ENCODE measurements around the gene HEATR3.

HEATR3 gene

DNA sequence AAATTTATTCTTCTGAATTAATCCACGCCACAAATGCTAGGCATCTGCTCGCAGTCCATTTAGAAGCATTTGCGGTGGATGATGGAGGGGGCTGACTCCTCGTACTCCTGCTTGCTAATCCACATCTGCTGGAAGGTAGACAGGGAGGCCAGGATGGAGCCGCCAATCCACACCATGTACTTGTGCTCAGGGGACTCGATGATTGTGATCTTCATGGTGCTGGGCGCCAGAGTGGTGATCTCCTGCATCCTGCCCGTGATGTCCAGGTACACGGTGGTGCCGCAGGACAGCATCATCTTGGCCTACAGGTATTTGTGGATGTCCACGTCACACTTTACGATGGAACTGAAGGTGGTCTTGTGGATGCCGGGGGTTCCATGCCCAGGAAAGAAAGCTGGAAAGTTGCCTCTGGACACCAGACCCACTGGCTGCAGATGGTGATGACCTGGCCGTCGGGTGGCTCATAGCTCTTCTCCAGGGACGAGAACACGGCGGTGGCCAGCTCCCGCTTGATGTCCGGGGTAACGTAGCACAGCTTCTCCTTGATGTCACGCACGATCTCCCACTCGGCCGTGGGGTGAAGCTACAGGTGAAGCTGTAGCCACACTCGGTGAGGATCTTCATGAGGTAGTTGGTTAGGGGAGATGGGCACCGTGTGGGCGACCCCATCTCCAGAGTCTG lies 7.5 kb upstream of the HEATR3 start:
- no peak for DNase-seq (ENCODE audit: low spot score)

DNA sequence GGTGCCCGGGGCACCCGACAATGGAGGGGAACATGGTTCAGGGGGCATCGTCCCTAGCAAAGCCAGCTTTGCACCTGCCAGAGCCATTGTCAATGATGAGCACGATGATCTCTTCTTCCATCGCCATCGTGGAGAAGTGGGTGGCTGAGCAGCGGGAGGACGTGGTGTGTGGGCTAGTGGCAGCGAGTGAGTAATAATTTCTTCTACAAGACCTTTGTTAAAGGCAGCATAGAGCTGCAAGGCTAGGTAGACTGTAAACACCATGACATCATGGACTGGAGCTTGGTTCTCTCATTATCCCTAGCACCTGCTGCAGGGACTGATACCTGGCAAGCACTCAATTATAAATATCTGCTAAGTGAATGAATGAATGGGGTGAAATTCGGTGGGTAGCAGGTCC lies 6.7 kb upstream of the HEATR3 start:
- no peak for DNase-seq (ENCODE audit: low spot score)

DNA sequence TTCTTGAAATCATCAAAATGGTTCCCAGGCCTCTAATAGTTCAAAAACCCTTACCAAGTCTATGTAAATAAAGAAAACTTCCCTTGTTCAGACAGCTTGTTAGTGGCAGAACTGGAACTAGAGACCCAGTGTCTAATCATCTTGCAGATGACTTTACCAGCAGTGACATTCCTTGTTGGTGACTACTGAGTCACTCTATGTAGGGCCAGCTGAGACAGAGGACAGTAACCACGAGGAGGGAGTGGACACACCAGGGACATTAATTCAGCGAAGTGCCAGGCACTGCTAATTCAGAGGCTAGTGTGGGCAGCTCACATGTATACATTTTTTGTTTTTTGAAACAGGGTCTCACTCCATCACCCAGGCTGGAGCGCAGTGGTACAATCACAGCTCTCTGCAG lies 6.1 kb upstream of the HEATR3 start:
- no peak for DNase-seq (ENCODE audit: low spot score)

DNA sequence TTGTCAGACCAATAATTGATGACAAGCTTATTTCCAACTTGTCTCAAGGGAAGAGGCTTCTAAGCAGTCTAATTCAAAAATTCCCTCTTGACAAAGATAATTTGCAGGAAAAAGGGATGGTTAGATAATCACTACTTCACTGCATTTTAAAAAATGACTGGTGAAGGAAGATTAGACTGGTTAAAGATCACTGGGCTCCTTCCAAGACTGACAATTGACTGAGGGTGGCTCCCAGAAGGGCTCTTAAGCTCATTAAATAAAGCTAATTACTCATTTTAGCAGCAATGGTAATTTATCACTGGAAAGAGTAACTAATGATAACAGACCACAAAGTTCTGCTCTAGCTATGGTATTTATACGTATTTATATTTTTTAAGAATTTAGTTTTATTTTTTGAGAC lies 4.4 kb upstream of the HEATR3 start:
- no peak for DNase-seq (ENCODE audit: low spot score)

DNA sequence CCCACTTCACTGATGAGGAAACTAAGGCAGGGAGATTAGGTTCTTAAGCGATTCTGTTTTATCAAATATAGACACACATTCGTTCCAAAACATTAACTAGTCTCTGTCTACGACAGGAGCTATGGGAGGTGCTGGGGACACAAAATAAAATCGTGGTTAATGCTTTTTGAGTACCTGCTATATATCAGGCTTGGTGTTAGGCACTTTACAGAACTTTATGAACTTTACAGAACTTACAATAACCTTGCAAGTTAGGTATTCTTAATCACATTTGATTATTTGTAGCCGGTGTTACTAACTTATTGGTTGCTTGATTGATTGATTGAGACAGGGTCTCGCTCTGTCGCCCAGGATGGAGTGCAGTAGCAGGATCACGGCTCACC lies 538 bp upstream of the HEATR3 start:
- no peak for DNase-seq (ENCODE audit: low spot score)

DNA sequence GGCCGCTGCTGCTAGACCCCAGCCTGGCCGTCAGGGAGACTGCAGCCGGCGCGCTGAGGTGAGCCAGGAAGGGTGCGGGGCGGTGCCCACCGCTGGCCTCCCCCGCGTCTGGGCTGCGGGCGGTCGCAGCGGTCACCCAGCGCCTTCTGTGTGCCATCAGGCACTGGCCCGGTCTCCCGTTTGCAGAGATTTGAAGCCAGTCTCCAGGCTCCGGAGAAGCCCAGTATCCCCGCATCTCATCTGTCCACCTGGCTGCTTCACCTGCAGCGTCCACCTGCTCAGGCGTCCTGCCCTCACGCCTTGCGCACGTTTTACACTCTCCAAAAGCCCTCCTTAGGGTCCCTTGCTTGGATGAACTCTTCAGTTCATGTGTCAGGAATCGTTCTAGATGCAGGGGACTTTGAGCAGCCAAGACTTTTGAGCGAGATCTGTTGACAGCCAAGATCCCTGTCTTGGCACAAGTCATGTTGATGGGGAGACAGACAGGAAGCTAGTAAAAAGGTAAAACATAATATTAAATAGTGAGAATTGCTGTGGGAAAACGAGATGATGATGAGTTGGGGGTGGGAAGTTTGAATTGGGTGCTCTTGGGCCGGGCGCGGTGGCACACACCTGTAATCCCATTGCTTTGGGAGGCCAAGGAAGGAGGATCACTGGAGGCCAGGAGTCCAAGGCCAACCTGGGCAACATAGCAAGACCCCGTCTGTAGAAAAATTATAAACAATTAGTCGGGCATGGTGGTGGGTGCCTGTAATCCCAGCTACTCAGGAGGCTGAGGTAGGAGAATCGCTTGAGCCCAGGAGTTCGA lies 916 bp downstream of the HEATR3 start:
- DNase-seq (ENCODE audit: low spot score): no peak

DNA sequence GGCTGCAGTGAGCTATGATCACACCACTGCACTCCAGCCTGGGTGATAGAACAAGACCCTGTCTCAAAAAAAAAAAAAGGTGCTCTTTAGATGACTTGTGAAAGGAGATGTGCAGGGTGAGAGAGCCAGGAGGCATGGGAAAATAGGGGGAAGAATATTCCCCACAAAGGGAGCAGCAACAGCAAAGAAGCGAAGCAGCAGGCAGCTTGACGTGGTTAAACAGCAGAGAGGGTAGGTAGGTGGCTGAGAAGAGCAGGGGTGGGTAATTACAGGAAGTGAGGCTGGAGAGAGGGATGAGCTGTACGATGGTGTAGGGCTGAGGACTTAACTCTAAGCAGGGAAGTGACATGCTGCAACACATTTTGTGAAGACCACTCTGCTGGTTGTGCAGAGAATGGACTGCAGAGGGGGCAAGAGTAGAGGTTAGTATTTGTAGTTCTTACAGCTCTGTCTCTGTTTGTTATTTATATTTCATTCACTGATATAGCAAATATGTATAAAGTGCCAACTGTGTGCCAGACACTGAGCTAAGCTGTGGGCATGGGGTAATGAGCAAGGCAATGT lies 1.6 kb downstream of the HEATR3 start:
- DNase-seq (ENCODE audit: low spot score): peak; percentile 45

DNA sequence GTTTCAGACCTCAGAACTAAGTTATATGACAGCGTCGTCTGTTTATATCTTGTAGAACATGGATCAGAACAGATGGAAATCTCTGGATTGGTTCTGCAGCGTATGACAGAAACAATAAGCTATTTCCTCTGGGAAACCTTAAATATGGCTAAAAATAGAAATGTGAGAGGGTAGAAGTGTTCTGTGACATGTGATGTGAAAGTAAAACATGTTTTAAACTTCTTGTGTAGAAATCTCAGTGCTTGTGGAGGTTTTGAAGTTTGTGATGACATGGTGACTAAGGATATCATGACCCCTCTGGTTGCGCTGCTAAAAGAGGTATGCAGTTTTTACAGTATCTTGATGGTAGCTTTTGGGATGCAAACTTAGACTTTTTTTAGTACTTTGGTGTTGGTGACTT lies 2.8 kb downstream of the HEATR3 start:
- DNase-seq (ENCODE audit: low spot score): no peak

DNA sequence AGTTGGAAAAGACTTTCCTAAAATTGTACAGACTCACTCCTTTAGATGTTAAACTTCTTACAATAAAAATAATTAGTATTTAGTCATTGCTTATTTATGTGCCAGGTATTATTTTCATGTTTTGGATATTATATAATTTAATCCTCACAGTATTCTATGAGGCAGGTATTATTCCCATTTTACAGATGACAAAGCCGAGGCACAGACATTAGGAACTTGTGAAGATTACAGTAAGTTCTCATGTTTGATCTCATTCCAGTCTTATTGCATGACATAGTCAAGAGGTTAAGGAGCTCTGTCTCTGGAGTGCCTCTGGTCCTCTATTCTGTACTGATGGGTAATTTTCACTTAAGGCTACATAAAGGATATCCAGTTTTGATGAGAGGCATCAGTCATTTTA lies 3.3 kb downstream of the HEATR3 start:
- DNase-seq (ENCODE audit: low spot score): no peak

DNA sequence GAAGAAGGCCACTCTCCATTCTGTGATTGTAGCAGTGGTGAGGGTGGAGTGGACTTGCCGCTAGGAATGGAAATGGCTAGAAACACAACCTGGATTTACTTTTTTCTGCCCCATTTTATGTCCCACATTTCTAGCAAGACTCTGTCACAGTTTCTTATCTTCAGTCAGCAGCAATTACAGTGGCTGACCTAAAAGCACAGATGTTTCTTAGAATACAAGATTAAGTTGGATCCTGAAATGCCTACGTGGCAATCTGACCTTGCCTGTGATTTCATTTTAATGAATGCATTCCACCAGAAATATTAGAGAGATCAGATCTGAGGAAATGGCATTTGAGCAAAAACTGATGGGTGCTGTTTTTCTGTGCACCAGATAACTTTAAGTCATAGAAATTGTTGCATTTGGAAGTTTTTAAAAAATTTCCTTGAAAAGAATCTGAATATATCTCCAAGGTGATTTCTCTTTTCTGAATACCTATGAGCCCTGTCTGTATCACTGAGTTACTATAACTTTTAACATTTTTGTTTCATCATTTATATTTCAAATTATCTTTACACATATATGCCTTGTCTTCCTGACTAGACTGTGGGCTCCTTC lies 5.4 kb downstream of the HEATR3 start:
- DNase-seq (ENCODE audit: low spot score): no peak

DNA sequence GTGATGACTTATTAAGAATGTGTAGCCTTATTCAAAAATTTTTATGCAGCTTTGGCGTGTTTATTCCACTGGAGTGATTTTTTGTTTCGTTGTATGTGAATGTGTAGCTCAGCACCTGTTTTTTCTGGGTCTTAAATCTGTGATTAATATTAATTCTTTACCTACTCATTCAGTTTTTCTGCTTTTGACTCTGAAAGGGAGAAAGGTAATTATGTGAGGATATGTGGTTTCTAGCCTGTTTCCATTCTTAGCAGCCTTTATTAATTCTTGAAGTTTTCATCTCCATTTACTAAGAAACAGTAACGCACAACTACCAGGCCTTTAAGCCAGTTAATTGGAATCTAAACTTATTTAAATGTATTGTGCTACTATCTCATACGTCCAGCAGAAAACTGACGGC lies 7.0 kb downstream of the HEATR3 start:
- no peak for DNase-seq (ENCODE audit: low spot score)

DNA sequence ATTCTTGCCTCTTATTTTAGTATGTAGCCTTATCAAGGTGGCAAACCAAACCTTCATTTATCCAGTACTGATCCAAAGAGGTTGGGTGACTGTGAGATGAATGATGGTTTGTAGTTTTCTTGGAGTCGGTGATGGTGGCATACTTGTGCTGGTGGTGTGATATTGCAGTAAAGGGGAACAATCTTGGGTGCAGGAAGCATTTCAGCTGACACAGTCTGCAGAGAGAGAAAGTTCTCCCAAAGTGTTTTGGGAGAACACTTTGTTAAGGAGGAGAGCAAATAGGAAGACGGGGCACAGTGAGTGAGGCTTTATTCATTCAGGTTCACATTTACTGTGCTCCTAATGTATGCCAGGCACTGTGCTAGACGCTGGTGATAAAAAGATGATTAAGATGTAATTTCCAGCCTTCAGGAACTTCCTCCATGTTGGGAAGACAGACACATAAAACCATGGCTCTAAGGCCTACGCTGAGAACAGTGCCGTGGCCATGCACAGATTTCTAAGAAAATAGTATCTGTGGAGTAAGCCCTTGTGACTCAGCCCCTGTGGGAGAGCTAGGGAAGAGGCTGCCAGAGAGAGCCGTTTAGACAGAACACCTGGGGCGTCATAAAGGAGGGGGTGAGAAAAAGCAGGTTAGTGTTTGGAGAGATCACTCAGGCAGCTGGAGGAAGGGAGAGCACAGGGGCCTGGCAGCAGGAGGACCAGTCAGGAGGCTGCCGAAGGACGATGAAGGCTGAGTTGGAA lies 13.8 kb downstream of the HEATR3 start:
- no peak for DNase-seq (ENCODE audit: low spot score)

DNA sequence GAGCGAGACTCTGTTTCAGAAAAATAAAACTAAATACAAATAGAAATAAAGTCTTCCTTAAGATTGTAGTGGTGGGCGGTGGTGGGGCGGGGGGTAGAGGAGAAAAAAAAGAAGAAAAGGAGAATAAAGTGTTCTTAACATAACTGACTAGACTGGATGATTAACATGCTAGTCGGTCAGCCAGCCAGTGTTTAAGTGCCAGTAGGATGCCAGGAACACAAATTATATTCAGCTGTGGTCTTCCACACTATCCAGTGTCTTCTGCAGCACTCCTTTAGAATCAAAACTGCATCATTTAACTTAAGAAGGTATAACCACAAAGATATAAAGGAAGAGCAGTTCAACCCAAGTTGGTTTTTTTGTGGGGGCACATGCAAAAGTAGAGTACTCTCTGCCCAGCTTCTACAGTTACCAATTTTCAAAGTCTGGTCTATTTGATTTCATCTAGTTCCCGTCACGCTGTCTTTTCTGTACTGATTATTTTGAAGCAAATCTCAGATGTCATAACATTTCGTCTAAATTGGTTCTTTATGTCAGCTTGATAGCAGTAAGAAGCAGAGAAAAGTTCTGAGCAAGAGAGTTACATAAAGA lies 15.8 kb downstream of the HEATR3 start:
- DNase-seq (ENCODE audit: low spot score): no peak

DNA sequence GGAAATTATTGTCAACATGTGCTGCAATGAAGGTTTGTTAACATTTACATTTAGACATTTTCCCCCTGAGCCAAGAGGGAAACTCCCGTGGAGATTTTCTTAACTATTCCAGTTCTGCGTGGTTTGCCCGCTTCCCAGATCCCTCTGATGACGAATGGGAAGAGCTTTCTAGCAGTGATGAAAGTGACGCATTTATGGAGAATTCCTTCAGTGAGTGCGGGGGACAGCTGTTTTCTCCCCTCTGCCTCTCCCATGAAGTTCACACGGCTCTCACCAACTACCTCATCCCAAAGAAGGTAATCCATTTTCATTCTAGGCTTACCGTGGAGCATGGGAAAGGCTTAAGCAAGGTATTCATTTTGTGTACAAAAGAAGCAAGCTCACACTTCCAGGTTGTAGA lies 18.2 kb downstream of the HEATR3 start:
- DNase-seq (ENCODE audit: low spot score): no peak

DNA sequence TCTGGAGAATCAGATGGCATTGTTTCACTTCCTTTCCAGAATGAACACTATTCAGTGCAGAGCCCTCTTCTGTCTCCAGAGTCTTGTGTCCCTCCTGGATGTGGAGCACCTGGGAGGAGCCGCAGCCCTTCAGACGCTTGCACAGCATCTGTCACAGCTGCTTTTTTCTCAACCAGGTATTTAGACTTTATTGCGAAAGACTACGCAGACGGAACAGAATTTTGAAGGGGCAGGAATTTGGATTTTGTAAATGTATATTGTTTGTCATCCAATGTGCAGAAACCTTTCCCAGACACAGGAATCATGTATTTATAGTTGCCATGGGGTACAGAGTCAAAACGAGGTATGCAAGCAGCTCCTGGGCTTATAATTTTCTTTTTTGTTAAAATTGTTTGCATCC lies 20.4 kb downstream of the HEATR3 start:
- no peak for DNase-seq (ENCODE audit: low spot score)

DNA sequence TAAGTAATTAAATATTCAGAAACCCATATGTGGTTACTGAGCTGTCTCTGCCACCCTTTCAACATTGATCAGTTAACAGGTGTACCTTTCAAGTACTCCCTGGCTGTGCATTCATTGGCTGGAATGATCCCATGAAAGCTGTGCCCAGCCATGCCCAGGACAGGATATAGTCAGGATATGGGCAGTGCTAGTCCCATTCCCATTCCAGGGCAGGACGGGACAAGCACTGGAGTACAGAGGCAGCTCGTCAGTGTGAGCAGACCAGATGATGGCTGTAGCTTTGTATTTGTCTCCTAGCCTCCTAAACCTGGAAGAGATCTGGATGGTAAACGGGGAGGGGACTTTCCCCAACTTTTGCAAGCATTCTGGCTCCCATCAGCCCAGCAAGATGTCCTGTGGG lies 22.5 kb downstream of the HEATR3 start:
- no peak for DNase-seq (ENCODE audit: low spot score)

DNA sequence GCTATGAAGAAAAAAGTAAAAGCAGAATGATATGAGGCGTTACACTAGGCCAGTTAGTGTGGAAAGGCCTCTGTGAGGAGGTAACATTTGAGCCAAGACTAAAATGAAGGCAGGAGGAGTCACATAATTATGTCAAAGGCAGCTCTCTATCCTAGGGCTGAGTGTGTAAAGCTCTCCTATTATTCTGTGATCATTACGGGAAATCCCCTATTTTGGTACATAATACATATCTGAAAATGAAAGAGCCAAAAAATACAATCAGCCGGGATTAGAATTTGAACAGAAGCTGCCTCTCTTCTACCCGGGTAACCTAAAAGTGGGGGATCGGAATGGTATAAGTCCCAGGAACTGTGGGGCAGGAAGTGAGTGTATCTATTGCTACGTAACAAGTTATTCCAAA lies 27.1 kb downstream of the HEATR3 start:
- no peak for DNase-seq (ENCODE audit: low spot score)

DNA sequence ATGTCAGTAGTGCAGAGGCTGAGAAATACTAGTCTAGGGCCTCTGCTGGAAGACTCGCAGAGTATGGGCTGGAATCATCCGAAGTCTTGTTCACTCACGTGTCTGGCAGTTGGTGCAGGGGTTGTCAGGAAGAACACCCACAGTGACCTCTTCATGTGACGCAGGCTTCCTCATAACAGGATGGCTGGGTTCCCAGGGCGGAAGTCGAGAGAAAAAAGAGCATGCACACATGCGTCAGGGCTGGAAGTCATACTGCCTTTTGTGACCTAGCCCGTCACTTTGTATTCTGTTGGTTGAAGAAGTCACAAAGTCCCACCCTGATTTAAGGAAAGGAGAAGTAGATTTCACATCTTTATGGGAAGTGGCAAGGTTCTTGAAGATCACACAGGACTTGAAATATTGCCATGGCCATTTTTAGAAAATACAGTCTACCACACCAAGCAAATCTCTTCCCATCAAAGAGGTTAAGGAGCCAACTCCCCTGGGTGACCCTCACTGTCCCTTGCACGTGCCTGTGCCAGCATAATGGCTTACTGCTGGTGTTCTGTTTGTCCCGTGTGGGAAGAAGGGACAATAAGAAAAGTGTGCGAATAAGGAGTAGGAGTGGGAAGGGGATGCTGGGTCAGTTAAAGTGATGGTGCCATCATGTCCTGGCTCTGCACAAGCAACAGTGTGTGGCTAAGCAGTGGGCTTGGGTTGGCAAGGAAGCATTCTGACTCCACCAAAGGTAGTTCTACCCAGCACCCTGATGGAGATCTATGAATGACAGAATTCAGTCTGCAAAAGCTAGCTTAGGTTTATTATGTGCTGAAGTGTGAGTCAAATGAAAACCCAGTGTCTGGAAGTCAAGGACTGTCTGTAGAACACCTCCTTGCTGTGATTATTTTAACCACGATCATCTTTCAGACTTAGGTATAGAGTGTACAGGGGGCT lies 28.1 kb downstream of the HEATR3 start:
- peak; percentile 29 for DNase-seq (ENCODE audit: low spot score)

DNA sequence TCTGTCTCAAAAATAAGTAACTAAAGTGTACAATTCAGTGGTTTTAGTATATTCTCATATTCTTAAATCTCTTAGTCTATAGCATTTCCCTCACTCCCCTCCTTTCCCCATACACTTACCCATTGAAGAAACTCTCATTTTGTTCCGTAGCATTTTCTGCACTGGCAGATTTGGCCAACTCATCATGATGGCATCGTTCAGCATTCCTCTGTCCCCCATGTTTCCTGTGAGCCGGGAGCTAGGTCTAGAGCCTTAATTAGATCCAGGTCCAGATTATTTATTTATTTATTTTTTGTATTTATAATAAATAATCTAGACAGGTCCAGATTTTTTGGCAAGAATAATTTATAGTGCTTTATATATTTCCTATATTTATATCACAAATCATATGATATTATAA lies 31.0 kb downstream of the HEATR3 start:
- DNase-seq (ENCODE audit: low spot score): peak; percentile 82

DNA sequence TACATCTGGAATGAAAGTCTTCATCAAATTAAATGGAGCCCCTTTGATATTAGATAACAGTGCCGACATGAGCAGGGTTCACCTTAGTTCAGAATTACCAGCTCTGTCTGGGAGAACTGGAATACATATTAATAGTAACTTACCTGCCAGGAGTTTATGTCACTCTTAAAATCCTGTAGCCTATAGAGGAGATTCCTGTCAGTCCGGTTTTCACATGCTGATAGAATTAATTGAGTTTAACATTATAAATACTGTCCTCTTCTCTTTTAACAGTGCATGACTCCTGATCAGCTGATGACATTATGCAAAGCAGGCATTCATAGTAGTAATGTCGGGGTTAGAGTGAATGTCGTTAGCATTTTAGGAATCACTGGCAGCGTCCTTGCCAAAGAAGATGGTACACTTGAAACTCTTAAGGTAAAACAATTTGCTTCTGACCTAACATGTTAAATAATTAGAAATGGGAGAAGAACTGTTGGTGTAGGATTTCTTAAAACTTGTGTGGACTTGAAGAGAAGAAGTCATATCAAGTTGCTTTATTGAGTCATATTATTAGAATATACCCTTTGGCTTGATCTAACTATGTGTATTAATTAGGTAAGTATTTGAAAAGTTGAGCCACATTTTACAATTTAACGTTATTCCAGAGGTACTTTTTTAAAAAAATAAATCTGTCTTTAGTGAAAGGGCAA lies 34.3 kb downstream of the HEATR3 start:
- no peak for DNase-seq (ENCODE audit: low spot score)
